Measurements from ENCODE around the gene AMIGO3.
A peak's percentile ranks its signal among the peaks of the same experiment; 100 is the strongest.

AMIGO3 gene

DNA sequence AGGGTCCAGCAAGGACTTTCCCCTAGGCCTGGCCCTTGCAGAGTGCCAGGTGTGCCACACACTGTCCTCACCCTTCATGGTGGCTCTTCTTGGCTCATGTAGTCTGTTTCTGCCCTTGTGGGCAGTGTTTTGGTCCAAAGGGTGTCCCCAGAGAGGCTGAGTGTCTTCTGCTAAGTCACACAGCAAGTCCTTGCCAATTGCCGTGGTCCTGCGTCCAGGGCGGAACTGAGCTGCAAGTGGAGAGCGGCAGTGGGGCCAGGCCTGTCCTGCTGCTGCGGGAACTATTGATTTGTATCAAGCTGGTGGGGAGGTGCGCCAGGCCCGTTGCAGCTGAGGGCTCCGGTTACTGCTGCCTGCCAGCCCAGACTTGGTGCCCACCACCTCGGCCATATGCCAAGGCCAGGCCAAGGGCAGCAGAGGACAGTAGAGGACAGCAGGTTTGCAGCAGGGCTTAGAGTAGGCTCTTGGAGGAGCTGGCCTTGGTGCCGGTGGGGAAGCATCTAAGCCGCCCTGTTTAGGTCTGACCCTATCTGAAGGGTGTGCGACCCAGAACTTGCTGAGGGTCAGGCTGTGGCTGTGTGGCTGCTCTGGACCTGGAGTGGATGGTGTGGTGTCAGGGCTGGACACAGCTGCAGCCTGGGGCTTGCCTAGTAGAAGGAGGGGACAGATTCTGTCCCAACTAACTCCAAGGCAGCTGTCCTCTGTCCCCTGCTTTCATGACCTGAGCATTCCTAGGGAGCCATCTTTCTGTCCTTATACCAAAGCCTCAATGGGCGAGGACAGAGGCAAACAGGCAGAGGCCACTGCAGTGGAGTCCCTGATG lies 4.5 kb downstream of the AMIGO3 start:
- in situ Hi-C loops (cut with HindIII; ENCODE audit: low pct_ligation_motif_present, low pct_unique_long_range_greater_than_20kb, low sequenced_read_pairs), result no loop called here
- DNase-seq, result no peak

DNA sequence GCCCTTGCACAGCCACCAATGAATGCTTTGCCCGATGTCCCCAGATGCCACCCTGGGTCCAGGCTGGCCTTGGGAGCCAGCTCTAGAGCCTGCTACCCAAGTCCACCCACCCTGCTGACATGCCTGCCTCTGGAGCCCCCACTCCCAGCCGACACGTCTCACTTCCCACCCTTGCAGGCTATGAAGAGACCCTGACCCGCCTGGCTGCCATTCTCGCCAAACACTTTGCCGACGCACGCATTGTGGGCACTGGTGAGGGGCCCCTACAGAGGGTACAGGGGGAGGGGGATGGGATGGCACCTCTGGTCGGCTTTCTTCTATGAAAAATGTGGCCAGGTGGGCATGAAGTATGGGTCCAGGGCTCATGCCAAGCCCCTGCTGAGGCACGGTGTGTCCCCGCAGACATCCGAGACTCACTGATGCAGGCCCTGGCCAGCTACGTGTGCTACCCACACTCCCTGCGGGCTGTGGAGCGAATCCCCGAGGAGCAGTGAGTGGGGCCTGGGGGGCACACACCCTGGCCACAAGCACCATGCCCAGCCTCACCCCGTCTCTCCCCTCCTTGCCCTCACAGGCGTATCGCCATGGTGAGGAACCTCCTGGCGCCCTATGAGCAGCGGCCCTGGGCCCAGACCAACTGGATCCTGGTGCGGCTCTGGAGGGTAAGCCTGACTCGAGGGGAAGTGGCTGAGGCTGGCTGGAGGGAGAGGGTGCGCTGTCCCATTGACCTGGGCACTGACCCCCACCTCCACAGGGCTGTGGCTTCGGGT lies 6.0 kb downstream of the AMIGO3 start:
- in situ Hi-C loops (cut with HindIII; ENCODE audit: low pct_ligation_motif_present, low pct_unique_long_range_greater_than_20kb, low sequenced_read_pairs), result no loop called here
- no peak for DNase-seq

DNA sequence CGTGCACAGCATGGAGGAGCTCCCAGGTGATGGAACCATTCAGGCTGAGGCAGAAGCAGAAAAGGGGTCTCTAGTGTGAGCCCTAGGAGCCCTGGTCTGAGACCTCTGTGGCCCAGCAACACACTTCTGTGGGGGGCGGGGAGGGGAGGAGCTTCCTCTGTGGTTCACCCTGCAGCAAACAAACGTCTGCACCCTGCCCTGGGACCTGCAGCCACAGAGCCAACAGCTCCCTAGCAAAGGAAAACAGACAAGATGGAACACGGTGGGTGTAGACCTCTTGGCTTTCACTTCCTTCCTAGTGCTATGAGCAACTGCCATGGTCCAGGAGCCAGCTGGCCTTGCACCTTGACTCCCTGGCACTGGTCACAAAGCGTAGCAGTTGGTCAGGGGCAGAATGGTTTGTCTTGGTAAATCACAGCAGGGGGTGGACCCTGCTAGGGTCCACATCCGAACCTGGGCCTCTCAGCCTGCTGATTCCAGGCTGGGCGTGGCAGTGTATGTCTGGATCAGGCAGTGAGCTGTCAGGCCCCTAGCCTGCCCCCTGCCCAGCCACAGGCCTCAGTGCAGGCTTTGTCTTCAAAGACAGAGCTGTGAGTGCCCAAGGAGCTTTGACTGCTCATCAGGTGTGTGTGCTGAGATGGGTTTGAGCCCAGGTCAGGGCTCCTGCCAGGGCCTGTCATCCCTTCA lies 6.7 kb downstream of the AMIGO3 start:
- in situ Hi-C loops (cut with HindIII; ENCODE audit: low pct_ligation_motif_present, low pct_unique_long_range_greater_than_20kb, low sequenced_read_pairs), result no loop called here
- DNase-seq, result no peak

DNA sequence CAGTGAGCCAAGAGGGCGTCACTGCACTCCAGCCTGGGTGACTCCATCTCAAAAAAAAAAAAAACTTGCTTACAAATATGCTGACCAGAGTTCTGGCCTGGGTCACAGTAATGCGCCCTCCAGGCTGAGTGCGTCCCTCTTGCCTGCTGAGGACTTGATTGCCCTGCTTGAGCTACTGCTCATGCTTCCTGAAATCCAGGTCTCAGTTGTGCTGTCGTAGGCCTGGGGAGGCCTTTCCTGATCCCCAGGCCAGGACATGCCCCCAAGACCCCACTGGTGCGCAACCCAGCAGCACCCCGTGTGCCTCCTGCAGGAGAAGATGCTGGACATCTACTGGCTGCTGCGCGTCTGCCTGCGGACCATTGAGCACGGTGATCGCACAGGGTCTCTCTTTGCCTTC lies 7.3 kb downstream of the AMIGO3 start:
- in situ Hi-C loops (cut with HindIII; ENCODE audit: low pct_ligation_motif_present, low pct_unique_long_range_greater_than_20kb, low sequenced_read_pairs), result no loop called here
- no peak for DNase-seq

DNA sequence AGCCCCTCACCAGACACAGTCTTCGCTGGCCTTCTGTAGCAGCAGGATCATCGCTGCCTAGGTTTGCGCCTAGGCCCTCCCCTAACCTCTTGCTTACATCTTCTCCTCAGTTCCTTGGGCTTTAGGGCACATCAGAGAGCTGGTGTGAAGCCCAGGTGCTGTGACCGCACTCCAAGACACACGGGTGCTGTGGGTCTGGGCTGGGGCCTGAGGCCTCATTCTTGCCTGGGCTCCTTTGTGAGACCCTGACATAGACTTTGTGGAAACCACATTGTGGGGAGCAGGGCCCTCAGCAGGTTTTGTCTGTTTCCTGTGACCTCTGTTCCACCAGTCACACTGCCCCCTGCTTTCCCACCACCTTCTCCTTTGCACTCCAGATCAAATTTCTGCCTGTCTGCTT lies 8.0 kb downstream of the AMIGO3 start:
- no peak for DNase-seq
- in situ Hi-C loops (cut with HindIII; ENCODE audit: low pct_ligation_motif_present, low pct_unique_long_range_greater_than_20kb, low sequenced_read_pairs), result no loop called here

DNA sequence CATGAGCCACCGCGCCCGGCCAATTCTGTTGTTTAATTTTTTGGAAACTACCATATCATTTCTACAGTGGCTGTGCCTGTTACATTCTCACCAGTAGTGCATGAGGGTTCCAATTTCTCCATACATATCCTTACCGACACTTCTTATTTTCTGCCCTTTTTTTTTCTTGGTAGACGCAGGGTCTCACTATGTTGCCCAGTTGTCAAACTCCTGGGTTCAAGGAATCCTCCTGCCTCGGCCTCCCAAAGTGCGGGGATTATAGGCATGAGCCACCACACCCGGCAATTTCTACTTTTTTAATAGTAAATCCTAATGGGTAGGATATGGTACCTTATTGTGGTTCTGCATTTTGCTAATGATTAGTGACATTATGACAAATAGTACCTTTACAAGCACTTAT lies 9.6 kb downstream of the AMIGO3 start:
- DNase-seq, result no peak
- in situ Hi-C loops (cut with HindIII; ENCODE audit: low pct_ligation_motif_present, low pct_unique_long_range_greater_than_20kb, low sequenced_read_pairs), result no loop called here

DNA sequence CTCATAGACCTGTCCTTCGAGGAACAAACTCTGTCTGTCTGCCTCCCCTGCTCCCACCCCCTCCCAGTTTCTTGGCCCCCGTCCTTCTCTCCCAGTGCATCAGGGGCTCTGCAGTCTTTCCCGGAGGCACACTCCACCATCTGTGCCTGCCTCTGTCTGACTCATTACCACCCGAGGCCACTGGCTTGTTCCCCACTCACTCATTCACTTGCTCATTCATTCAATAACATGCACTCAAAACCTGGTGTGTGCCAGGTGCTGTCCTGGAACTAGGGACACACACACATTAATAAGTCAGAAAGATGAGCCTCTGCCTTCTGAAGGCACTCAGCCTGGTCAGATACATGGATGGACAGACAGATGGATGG lies 12.4 kb downstream of the AMIGO3 start:
- peak; percentile 20 for DNase-seq
- in situ Hi-C loops (cut with HindIII; ENCODE audit: low pct_ligation_motif_present, low pct_unique_long_range_greater_than_20kb, low sequenced_read_pairs), result no loop called here

DNA sequence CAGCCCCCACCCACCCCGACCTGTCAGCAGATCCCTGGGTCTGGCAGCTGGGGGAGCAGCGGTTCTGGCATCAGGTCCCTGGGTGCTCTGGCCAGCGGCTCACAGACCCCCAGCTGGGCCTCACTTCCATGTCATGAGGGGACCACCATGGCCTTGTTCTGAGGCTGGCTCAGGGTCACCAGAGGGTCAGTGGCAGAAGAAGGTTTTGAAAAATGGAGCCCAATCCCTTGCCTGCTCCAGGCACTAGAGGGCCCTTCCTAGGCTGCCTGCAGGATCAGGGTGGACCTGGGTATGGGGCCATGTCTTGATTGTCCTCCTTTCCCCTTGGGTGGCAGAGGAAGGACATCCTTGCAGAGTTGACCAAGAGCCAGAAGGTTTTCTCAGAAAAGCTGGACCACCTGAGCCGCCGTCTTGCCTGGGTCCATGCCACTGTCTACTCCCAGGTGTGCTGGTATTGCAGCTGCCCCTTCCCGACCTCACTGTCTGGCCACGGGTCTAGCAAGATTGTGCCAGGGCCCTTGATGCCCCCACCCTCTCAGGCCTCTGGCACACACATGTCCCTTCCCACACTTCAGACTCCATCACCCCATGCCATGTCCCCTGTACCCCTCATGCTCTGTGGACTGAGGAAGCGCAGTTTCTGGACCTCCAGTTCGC lies 12.9 kb downstream of the AMIGO3 start:
- in situ Hi-C loops (cut with HindIII; ENCODE audit: low pct_ligation_motif_present, low pct_unique_long_range_greater_than_20kb, low sequenced_read_pairs), result no loop called here
- DNase-seq, result no peak

DNA sequence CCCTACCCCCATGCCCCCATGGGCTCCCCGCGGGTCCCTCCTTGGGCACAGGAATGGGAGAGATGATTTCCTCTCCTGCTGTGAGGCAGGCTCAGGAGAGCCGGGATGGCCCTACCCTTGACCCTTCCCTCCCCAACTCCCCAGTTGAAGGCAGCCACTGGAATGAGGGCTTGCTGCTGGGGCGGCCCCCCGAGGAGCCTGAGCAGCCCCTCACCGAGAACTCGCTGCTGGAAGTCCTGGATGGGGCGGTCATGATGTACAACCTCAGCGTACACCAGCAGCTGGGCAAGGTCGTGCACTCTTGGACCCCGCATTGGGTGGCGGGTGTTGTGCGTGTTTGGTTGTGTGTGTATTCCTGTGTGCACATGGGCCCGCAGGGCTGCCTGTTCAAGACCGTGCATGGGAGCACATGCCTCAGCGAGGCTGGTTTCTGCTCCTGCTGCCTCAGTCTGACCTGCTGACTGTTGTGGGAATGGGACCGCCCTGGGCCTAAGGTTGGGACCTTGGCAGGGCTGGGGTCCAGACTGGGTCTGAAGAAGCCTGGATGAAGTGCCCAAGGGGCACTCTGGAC lies 14.0 kb downstream of the AMIGO3 start:
- in situ Hi-C loops (cut with HindIII; ENCODE audit: low pct_ligation_motif_present, low pct_unique_long_range_greater_than_20kb, low sequenced_read_pairs), result no loop called here
- no peak for DNase-seq

DNA sequence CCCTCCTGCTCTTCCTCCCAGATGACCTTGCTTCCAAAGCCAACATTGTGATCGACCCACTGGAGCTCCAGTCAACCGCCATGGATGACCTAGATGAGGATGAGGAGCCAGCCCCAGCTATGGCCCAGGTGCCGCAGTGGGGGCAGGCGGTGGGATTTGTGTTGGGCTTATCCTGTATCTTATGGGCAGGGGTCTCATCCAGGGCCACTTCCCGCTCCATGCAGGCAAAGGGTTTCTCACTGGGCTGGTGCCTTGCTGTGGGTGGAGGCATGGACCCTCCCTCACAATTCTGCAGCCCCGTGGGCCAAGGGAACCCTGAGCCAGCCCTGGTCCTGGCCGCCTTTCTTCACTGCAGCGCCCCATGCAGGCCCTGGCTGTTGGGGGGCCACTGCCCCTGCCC lies 14.9 kb downstream of the AMIGO3 start:
- in situ Hi-C loops (cut with HindIII; ENCODE audit: low pct_ligation_motif_present, low pct_unique_long_range_greater_than_20kb, low sequenced_read_pairs), result no loop called here

DNA sequence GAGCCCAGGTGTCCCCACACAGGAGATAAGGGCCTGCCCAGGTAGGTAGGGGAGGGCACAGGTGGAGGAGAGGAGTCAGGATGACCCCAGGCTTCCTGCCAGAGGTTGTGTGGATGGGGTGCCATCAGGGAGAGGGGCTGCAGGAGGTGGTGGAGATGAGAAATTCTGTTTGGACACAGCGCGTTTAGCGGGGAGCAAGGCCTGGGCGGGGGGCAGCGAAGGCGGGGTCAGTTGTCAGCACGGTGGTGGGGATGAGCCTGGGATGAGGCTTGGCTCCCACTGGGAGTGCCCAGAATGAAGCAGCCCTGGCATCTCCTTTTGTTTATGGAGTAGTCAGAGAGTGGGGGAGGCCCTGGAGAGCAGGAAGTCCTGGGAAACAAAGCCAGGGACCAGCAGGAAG lies 15.5 kb downstream of the AMIGO3 start:
- no peak for DNase-seq
- in situ Hi-C loops (cut with HindIII; ENCODE audit: low pct_ligation_motif_present, low pct_unique_long_range_greater_than_20kb, low sequenced_read_pairs), result no loop called here

More for the DNA sequence above, 14.9 kb downstream of the AMIGO3 start:
- DNase-seq, result no peak

DNA sequence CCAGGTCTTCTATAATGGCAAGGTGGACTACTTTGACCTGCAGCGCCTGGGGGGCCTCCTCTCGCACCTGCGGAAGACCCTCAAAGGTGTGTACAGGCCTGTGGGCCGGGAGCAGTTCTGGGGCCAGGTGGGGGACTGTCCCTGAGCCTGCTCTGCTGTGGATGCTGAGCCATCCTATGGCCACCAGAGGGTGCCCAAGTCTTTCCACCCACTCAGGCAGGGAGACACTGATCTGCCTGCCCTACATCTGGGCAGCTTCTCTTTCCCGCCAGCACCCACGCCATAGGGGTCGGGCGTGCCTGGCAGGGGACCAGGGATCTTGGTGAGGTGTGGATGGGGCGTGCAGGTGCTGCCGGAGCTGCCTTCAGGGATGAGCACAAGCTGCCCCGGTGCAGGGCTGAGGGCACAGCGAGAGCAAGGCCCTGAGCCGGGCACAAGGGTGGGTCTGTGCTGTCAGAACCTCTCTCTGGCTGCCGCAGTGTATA lies 16.0 kb downstream of the AMIGO3 start:
- peak; percentile 63 for DNase-seq
- in situ Hi-C loops (cut with HindIII; ENCODE audit: low pct_ligation_motif_present, low pct_unique_long_range_greater_than_20kb, low sequenced_read_pairs), result no loop called here

DNA sequence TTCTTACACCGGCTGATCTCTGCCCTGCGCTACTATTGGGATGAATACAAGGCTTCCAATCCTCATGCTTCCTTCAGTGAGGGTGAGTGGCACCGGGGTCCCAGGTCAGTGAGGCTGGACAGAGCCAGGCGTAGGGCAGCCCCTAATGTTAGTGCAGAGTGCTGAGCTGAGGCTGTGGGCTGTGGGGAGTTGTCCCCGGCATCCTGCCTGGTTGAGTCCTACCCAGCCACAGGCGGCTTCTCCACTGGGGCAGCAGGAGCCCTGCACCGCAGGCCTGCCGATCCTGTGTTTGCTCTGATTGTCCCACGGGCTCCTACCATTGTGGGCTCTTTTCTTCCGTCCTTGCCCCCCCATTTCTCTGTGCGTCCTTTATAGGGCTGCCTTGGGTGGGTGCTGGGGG lies 16.8 kb downstream of the AMIGO3 start:
- in situ Hi-C loops (cut with HindIII; ENCODE audit: low pct_ligation_motif_present, low pct_unique_long_range_greater_than_20kb, low sequenced_read_pairs), result no loop called here
- DNase-seq, result no peak

DNA sequence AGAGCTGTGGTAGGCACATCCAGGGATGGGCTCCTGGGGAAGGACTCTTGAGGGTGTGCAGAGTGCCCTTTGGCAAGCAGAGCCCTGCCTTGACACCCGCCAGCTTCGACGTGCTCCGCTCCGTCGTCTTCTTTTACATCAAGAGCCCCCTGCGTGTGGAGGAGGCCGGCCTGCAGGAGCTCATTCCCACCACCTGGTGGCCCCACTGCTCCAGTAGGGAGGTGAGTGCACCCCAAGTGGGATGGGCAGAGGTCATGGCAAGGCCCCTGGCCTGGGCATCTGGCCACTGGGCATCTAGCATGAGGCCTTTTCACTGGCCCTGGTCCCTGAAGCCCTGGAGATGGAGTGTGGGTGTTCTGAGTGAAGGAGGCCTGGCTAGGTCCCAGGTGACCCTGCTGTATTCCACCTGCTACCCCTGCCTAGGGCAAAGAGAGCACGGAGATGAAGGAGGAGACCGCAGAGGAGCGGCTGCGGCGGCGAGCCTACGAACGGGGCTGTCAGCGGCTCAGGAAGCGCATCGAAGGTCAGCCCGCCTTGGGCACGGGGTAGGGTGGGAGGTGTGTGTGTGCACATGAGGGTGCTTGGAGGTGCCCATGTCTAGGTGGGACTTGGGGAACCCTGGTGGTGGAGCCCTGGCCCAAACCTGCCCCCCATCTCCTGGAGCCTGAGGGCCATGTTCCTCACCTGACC lies 18.0 kb downstream of the AMIGO3 start:
- peak; percentile 31 for DNase-seq
- in situ Hi-C loops (cut with HindIII; ENCODE audit: low pct_ligation_motif_present, low pct_unique_long_range_greater_than_20kb, low sequenced_read_pairs), result no loop called here

DNA sequence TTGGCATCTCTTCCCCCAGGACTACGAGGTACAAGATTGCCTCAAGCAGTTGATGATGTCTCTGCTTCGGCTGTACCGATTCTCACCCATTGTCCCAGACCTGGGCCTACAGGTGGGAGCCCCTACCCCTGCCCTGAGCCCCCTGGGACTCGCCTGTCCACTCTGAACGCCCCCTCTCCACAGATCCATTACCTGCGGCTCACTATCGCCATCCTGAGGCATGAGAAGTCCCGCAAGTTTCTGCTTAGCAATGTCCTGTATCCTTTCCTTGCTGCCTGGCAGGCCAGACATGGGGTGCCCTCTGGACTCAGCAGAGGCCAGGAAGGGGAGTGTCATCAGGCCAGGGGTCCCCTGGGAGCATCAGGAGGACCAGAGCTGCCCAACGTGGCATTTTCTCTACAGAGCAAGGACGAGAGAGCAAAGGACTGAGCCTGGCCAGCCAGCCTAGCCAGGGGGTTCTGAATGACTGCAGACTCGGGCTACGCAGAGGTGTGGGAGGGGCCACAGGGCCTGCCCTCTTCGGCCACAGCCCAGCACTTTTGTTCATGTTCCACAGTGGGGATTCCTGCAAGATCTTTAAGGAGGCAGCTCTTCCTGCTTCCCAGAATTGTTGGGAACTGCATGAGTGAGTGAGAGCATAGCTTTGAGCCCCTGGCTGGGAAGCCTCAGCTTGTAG lies 18.9 kb downstream of the AMIGO3 start:
- DNase-seq, result no peak
- in situ Hi-C loops (cut with HindIII; ENCODE audit: low pct_ligation_motif_present, low pct_unique_long_range_greater_than_20kb, low sequenced_read_pairs), result no loop called here

DNA sequence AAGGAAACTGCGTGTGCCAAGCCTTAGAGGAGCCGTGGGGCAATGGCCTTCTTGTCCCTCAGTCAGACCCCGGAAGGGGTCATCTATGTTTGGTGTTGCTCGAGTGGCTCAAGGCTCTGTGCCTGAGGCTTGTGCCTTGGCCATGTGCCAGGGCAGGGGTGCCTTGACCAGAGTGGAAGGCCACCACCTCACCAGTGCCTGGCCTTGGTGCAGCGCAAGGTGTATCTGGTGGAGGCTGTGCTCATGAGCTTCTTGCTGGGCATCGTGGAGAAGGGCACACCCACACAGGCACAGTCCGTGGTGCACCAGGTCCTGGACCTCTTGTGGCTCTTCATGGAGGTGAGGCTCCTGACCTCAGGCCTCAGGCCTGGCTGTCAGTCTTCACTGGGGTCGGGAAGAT lies 19.5 kb downstream of the AMIGO3 start:
- no peak for DNase-seq
- in situ Hi-C loops (cut with HindIII; ENCODE audit: low pct_ligation_motif_present, low pct_unique_long_range_greater_than_20kb, low sequenced_read_pairs), result no loop called here

DNA sequence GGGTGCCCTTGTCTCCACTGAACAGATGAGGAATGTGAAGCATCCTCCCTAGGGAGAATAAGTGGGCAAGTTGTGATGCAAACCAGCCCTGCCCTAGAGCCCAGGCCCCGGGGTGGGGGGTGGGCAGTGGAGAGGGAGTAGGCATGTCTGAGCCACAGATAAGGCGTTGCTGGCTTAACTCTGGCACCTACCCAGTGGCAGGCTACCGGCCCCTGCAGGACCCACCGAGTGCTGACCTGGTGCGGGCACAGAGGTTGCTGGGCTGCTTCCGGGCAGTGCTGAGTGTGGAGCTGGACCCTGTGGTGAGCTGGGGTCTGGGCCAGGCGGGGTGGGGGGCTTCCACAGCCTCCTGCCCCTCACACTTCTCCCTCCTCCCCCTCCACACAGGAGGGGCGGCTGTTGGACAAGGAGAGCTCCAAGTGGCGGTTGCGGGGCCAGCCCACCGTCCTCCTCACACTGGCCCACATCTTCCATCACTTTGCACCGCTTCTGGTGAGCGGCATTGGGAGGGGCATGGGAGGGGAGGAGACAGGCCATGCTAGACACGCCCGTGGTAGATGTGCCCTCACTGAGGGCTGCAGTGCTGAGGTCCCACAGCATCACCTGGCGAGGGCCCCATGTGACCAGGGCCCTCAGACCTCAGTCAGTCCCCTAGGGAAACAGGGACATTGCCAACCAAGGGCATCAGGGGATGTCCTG lies 20.1 kb downstream of the AMIGO3 start:
- DNase-seq, result no peak
- in situ Hi-C loops (cut with HindIII; ENCODE audit: low pct_ligation_motif_present, low pct_unique_long_range_greater_than_20kb, low sequenced_read_pairs), result no loop called here

All from ACHN (cell line).